K562 (cell line): ENCODE results near the gene AMH. TPM values are rescaled to one million over a fixed set of nuclear protein-coding genes. Genes with fewer than 3 reads are reported as not detected.
A peak's percentile ranks its signal among the peaks of the same experiment; 100 is the strongest.

Source experiments
- ETV1 ChIP-seq: fragments of 450-650 bp; conservative IDR thresholded peaks from 2 replicates; pipeline ENCODE4 v1.6.1; 2016; ENCODE audit warnings: missing genetic modification characterization, control low read depth, low read depth, missing compliant biosample characterization
- HLTF ChIP-seq: fragments of 450-650 bp; IDR thresholded peaks from 2 replicates; pipeline ENCODE4 v1.6.1; 2016
- MBD1 ChIP-seq: fragments of 250-450 bp; sonication (Bioruptor Pico); IDR thresholded peaks from 2 replicates; pipeline ENCODE4 v1.8.0; 2022; ENCODE audit warnings: inconsistent platforms
- NKRF ChIP-seq: fragments of 450-650 bp; IDR thresholded peaks from 2 replicates; pipeline ENCODE4 v1.6.1; 2016; ENCODE audit warnings: borderline replicate concordance
- OTX1 ChIP-seq: fragments of 450-650 bp; formaldehyde crosslinking; IDR thresholded peaks from 2 replicates; pipeline ENCODE4 v1.4.0; 2022; ENCODE audit warnings: mild to moderate bottlenecking
- POLR2H ChIP-seq: IDR thresholded peaks from 2 replicates; pipeline ENCODE4 v1.6.1; 2016; ENCODE audit warnings: missing genetic modification characterization, low read depth, mild to moderate bottlenecking, control low read depth, missing compliant biosample characterization, moderate library complexity
- PTRF ChIP-seq: fragments of 450-650 bp; IDR thresholded peaks from 2 replicates; pipeline ENCODE4 v1.6.1; 2016; ENCODE audit warnings: mild to moderate bottlenecking, missing genetic modification characterization, missing compliant biosample characterization
- RBBP5 ChIP-seq: fragments of 200-600 bp; sonication (generic); IDR thresholded peaks from 2 replicates; pipeline ENCODE4 v1.6.1; 2012; ENCODE audit warnings: borderline replicate concordance, mild to moderate bottlenecking, low read length, control low read depth, inconsistent platforms; ENCODE audit not compliant: insufficient read depth, poor library complexity, severe bottlenecking
- RHOXF2B ChIP-seq: fragments of 250-450 bp; sonication (Bioruptor Pico); conservative IDR thresholded peaks from 2 replicates; pipeline ENCODE4 v1.5.1; 2021
- RNF219 ChIP-seq: fragments of 250-450 bp; sonication (Bioruptor Pico); IDR thresholded peaks from 2 replicates; pipeline ENCODE4 v1.5.0; 2022; ENCODE audit warnings: mild to moderate bottlenecking
- SP2 ChIP-seq: IDR thresholded peaks from 2 replicates; pipeline ENCODE4 v1.6.1; 2011; ENCODE audit warnings: mild to moderate bottlenecking, low read depth, low read length, moderate library complexity; ENCODE audit not compliant: poor library complexity, severe bottlenecking; ENCODE audit errors: extremely low read depth
- U2AF1 ChIP-seq: fragments of 200-400 bp; formaldehyde crosslinking; optimal IDR thresholded peaks from 2 replicates; pipeline ENCODE3; 2017; ENCODE audit warnings: mild to moderate bottlenecking, low read depth, low read length, moderate library complexity
- USF1 ChIP-seq: sonication (generic); formaldehyde crosslinking; IDR thresholded peaks from 2 replicates; pipeline ENCODE4 v1.9.0; 2022; ENCODE audit warnings: mild to moderate bottlenecking, missing genetic modification reagents
- YBX1 ChIP-seq: fragments of 450-650 bp; IDR thresholded peaks from 2 replicates; pipeline ENCODE4 v1.7.1; 2016; ENCODE audit warnings: mild to moderate bottlenecking
- ZC3H11A ChIP-seq: IDR thresholded peaks from 2 replicates; pipeline ENCODE4 v1.6.1; 2012; ENCODE audit warnings: low read depth, low read length, improper control_type of control experiment
- ZC3H8 ChIP-seq: fragments of 450-650 bp; IDR thresholded peaks from 2 replicates; pipeline ENCODE4 v1.6.1; 2017
- ZNF263 ChIP-seq: sonication (generic); formaldehyde crosslinking; IDR thresholded peaks from 2 replicates; pipeline ENCODE4 v1.8.0; 2022; ENCODE audit warnings: mild to moderate bottlenecking, missing genetic modification reagents, borderline replicate concordance
- ZNF280B ChIP-seq: fragments of 250-450 bp; sonication (Bioruptor Pico); IDR thresholded peaks from 2 replicates; pipeline ENCODE4 v1.5.1; 2021; ENCODE audit warnings: mild to moderate bottlenecking
- polyA plus RNA-seq, 8 experiments: library from polyadenylated mRNA; depleted of rRNA in 4 of 8; stranded (reverse) in 5 of 8; unstranded in 3 of 8; fragments of >200 nt; fragmentation: Nextera tagmentation in 2 of 8; fragmentation: Illumina TruSeq in 1 of 8; extraction: Ambion mirVana in 2 of 8; extraction: Trizol in 1 of 8; gene quantifications; 2 replicates each; pipeline versions ENCODE4 v1.2.1 to v1.2.3, GENCODE V29; 2011 to 2014; ENCODE audit warnings: inconsistent platforms in 1 of 8, missing spikeins in 1 of 8
- total RNA-seq, 7 experiments: library from RNA; depleted of rRNA in 6 of 7; stranded (reverse); fragments of >200 nt in 6 of 7; fragmentation: Illumina TruSeq in 2 of 7; extraction: Trizol in 2 of 7; gene quantifications; 2 replicates each; pipeline versions ENCODE4 v1.2.1 to v1.2.3, GENCODE V29; 2011 to 2021; ENCODE audit warnings: low replicate concordance in 1 of 7

Gene AMH
- total and polyA plus RNA-seq, 9 of the 15 experiments (the other 6 are each of a cell fraction or from before 2014, with no cell fraction given): 0.29 to 27.4 (median 2.6) TPM; not detected in 2

- TF ChIP-seq NKRF (no peak; the same call in 1 of the 2 replicates), SP2 (no peak), YBX1 (no peak), ZNF280B (CRISPR knock-in tag) (0 out of 2 replicates have a peak, but pooled peaks have one; percentile 7), ETV1 (tag) (peak; percentile 82), RBBP5 (peak; percentile 51), USF1 (CRISPR knock-in tag) (0 out of 2 replicates have a peak, but pooled peaks have one; percentile 34), U2AF1 (peak; percentile 89), ZC3H11A (peak; percentile 66; the same call in 1 of the 2 replicates), ZC3H8 (no peak), MBD1 (CRISPR knock-in tag) (no peak), OTX1 (CRISPR knock-in tag) (peak; percentile 44; the same call in 1 of the 2 replicates), POLR2H (tag) (peak; percentile 66; the same call in 1 of the 2 replicates), PTRF (tag) (no peak), HLTF (0 out of 2 replicates have a peak, but pooled peaks have one; percentile 13), RNF219 (CRISPR knock-in tag) (0 out of 2 replicates have a peak, but pooled peaks have one; percentile 62), ZNF263 (peak; percentile 91), RHOXF2B (CRISPR knock-in tag) (0 out of 2 replicates have a peak, but pooled peaks have one; percentile 79)
Observed at GRCh38 chr19:2273356-2274184, 24.4 kb downstream of the AMH start (continued).
